GM13976 (cell line): ENCODE measurements around the gene ZCCHC13.
A peak's percentile ranks its signal among the peaks of the same experiment; 100 is the strongest.

Experiments
- DNase-seq: peaks from one replicate; pipeline ENCODE4 v3.0.0; 2012; ENCODE audit warnings: low spot score
- CTCF ChIP-seq: IDR thresholded peaks from 2 replicates; pipeline ENCODE4 v1.5.1; 2012; ENCODE audit warnings: borderline replicate concordance, mild to moderate bottlenecking; ENCODE audit not compliant: insufficient read depth; ENCODE audit errors: extremely low read depth, missing control alignments, control extremely low read depth
- in situ Hi-C: fragments of 300-500 bp; cut with MboI; formaldehyde crosslinking; loops from one replicate; pipeline ENCODE4 v1.12.0; 2022; ENCODE audit warnings: low sequenced_read_pairs, mixed read lengths, inconsistent platforms; ENCODE audit not compliant: unreplicated experiment

ZCCHC13 gene

GRCh38 chrX:74291964-74292807, 11.8 kb upstream of the ZCCHC13 start:
- in situ Hi-C loops = no loop called here
- peak; percentile 78 for DNase-seq
- TF ChIP-seq CTCF = peak; percentile 7

- in situ Hi-C loops = no loop called here
- no peak for DNase-seq
- TF ChIP-seq CTCF = no peak
Observed at GRCh38 chrX:74292808-74293123, 11.2 kb upstream of the ZCCHC13 start.

- DNase-seq = peak; percentile 75
- TF ChIP-seq CTCF = no peak
- in situ Hi-C loops = no loop called here
Observed at GRCh38 chrX:74293343-74293946, 10.5 kb upstream of the ZCCHC13 start.

- no peak for TF ChIP-seq CTCF
- no peak for DNase-seq
- in situ Hi-C loops = no loop called here
Observed at GRCh38 chrX:74295101-74295500, 8.9 kb upstream of the ZCCHC13 start.

GRCh38 chrX:74297766-74298165, 6.2 kb upstream of the ZCCHC13 start:
- DNase-seq = no peak
- in situ Hi-C loops = no loop called here
- no peak for TF ChIP-seq CTCF

GRCh38 chrX:74300869-74301268, 3.1 kb upstream of the ZCCHC13 start:
- no peak for TF ChIP-seq CTCF
- no peak for DNase-seq
- in situ Hi-C loops = no loop called here
